ENCODE data around the gene CRISP2.

DNA sequence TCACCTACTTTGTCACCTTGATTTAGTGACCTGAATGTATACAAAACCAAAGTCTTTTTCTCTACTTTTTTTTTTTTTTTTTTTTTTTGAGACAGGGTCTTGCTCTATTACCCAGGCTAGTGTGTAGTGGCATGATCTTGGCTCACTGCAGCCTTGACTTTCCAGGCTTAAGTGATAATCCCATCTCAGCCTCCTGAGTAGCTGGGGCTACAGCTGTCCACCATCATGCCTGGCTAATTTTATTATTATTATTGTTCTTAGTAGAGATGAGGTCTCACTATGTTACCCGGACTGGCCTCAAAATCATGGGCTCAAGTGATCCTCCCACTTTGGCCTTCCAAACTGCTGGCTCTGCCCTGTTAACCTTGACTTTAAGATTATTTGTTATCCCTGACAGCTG is 37.5 kb downstream of the CRISP2 start:
- TF ChIP-seq ZNF8 (CRISPR knock-in tag; IDR thresholded peaks at IDR 0.05), result no peak
- TF ChIP-seq, protein P1, sequence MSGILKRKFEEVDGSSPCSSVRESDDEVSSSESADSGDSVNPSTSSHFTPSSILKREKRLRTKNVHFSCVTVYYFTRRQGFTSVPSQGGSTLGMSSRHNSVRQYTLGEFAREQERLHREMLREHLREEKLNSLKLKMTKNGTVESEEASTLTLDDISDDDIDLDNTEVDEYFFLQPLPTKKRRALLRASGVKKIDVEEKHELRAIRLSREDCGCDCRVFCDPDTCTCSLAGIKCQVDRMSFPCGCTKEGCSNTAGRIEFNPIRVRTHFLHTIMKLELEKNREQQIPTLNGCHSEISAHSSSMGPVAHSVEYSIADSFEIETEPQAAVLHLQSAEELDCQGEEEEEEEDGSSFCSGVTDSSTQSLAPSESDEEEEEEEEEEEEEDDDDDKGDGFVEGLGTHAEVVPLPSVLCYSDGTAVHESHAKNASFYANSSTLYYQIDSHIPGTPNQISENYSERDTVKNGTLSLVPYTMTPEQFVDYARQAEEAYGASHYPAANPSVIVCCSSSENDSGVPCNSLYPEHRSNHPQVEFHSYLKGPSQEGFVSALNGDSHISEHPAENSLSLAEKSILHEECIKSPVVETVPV (CRISPR knock-in tag; IDR thresholded peaks at IDR 0.05), result no peak
- TF ChIP-seq PPARA (CRISPR knock-in tag; IDR thresholded peaks at IDR 0.05; ENCODE audit: borderline replicate concordance), result no peak
- TF ChIP-seq SNAI2 (CRISPR knock-in tag; IDR thresholded peaks at IDR 0.05), result no peak
- no peak for TF ChIP-seq ZNF70 (CRISPR knock-in tag; IDR thresholded peaks at IDR 0.05)
- TF ChIP-seq ZFP30 (CRISPR knock-in tag; IDR thresholded peaks at IDR 0.05), result no peak
- no peak for TF ChIP-seq ZFP3 (CRISPR knock-in tag; IDR thresholded peaks at IDR 0.05)
- TF ChIP-seq BACH2 (CRISPR knock-in tag; IDR thresholded peaks at IDR 0.05; ENCODE audit: borderline replicate concordance), result no peak
- no peak for TF ChIP-seq PATZ1 (CRISPR knock-in tag; IDR thresholded peaks at IDR 0.05; ENCODE audit: borderline replicate concordance)
- no peak for TF ChIP-seq TSHZ2 (CRISPR knock-in tag; IDR thresholded peaks at IDR 0.05)
- TF ChIP-seq TCF4 (CRISPR knock-in tag; IDR thresholded peaks at IDR 0.05; ENCODE audit: borderline replicate concordance), result no peak
- no peak for TF ChIP-seq ZNF565 (CRISPR knock-in tag; conservative IDR thresholded peaks at IDR 0.05; ENCODE audit: low read depth)

All from SK-N-SH treated with all-trans-retinoic acid at 6 μM for 48 hours (cell line).